OCI-LY3 (cell line): Measurements from ENCODE around the gene NOP9.

ENCODE experiments used
- H2AFZ ChIP-seq: fragments of 200-600, 300-600 bp; shearing (Covaris generic); 2 replicates; pipeline ENCODE4 v1.6.0; 2014; ENCODE audit warnings: antibody characterized with exemption, low read depth, low read length
- H3K27ac ChIP-seq: fragments of 200-600, 300-600 bp; sonication (generic); 2 replicates; pipeline ENCODE4 v1.5.1; 2014; ENCODE audit warnings: mild to moderate bottlenecking, low read length, moderate library complexity, mixed read lengths
- H3K27me3 ChIP-seq: fragments of 200-600, 300-600 bp; sonication (generic); 2 replicates; pipeline ENCODE4 v1.6.1; 2014; ENCODE audit warnings: low read depth, low read length, mixed read lengths
- H3K36me3 ChIP-seq: fragments of 200-600, 300-600 bp; sonication (generic); replicated peaks from 2 replicates; pipeline ENCODE3; 2014; ENCODE audit warnings: low read depth, low read length, mixed read lengths
- H3K4me1 ChIP-seq: fragments of 300-600, 200-600 bp; sonication (generic); 2 replicates; pipeline ENCODE4 v1.6.1; 2014; ENCODE audit warnings: low read length, mixed read lengths
- H3K4me2 ChIP-seq: fragments of 200-600, 300-600 bp; sonication (generic); 2 replicates; pipeline ENCODE4 v1.6.1; 2014; ENCODE audit warnings: low read length, mixed read lengths
- H3K4me3 ChIP-seq: fragments of 300-600, 200-600 bp; sonication (generic); 2 replicates; pipeline ENCODE4 v1.5.1; 2014; ENCODE audit warnings: antibody characterized with exemption, mild to moderate bottlenecking, low read length, moderate library complexity
- H3K79me2 ChIP-seq: fragments of 300-600, 200-600 bp; shearing (Covaris generic); 2 replicates; pipeline ENCODE4 v1.6.1; 2014; ENCODE audit warnings: mild to moderate bottlenecking, low read length, mixed read lengths
- H3K9ac ChIP-seq: fragments of 300-600, 200-600 bp; shearing (Covaris generic); 2 replicates; pipeline ENCODE4 v1.6.0; 2014; ENCODE audit warnings: mild to moderate bottlenecking, low read length, moderate library complexity
- H3K9me3 ChIP-seq: fragments of 200-600, 300-600 bp; shearing (Covaris generic); 2 replicates; pipeline ENCODE4 v1.6.1; 2014; ENCODE audit warnings: low read length, mixed read lengths; ENCODE audit not compliant: insufficient read depth
- H4K20me1 ChIP-seq: fragments of 200-600, 300-600 bp; sonication (generic); 2 replicates; pipeline ENCODE4 v1.6.1; 2016; ENCODE audit warnings: low read length, mixed read lengths; ENCODE audit not compliant: insufficient read depth
- EZH2phosphoT487 ChIP-seq: fragments of 200-600 bp; shearing (Covaris generic); IDR thresholded peaks from 2 replicates; pipeline ENCODE4 v1.6.1; 2018; ENCODE audit warnings: antibody characterized with exemption, mixed run types, low read depth
- TF ChIP-seq, protein P1 (sequence below): fragments of 200-600, 300-600 bp; sonication (generic); IDR thresholded peaks from 2 replicates; pipeline ENCODE4 v1.5.1; 2014; ENCODE audit warnings: antibody characterized with exemption, low read length, low read depth

Gene NOP9

DNA sequence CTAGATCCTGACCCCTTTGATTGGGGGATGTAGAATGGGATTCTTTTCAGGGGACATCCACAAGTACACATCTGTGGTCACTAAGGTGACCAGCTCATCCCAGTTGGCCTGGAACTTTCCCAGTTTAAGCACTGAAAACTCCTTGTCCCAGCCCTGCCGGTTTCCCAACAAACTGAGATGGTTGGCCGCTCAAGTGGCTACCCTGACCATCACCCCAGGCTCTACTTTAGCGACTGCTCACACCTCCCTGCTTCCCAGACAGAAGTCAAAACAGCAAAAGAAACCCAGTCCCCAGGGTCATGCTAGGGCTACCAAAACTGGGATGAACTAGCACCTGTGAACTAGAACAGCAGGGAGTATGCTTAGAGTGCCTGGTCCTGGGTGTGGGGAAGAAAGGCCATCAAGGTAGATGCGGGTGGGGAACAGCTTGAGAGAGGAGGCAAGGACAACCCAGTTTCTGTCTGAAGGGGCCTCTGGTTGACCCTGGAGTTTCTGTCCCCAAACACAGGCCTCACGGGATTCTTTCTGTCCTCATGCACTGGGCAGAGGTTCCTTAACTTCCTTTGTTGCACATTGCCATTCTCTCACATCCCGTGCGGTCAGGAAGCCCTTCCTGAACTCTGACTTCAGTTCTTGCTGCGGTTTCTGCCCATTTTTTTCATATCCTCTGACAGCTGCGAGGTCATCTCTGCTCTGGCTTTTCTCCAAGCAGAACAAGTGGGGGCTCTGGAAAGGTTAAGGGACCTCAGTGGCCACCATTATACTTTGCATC is 13.3 kb downstream of the NOP9 start:
- Histone ChIP-seq H4K20me1 (no peaks in the 10 kb centered on the region), H3K27ac (no peak overlapping the region), H3K36me3 (peaks cover 4% of the 10 kb centered on the region), H3K4me3 (no peak overlapping the region), H3K4me2 (no peak overlapping the region), H3K27me3 (no peaks in the 10 kb centered on the region), H3K79me2 (no peaks in the 10 kb centered on the region), H3K9ac (no peak overlapping the region), H2AFZ (no peak overlapping the region), H3K9me3 (no peaks in the 10 kb centered on the region), H3K4me1 (peaks cover under 1% of the 10 kb centered on the region)
- TF ChIP-seq, protein P1, sequence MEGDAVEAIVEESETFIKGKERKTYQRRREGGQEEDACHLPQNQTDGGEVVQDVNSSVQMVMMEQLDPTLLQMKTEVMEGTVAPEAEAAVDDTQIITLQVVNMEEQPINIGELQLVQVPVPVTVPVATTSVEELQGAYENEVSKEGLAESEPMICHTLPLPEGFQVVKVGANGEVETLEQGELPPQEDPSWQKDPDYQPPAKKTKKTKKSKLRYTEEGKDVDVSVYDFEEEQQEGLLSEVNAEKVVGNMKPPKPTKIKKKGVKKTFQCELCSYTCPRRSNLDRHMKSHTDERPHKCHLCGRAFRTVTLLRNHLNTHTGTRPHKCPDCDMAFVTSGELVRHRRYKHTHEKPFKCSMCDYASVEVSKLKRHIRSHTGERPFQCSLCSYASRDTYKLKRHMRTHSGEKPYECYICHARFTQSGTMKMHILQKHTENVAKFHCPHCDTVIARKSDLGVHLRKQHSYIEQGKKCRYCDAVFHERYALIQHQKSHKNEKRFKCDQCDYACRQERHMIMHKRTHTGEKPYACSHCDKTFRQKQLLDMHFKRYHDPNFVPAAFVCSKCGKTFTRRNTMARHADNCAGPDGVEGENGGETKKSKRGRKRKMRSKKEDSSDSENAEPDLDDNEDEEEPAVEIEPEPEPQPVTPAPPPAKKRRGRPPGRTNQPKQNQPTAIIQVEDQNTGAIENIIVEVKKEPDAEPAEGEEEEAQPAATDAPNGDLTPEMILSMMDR = no peak
- no peak for TF ChIP-seq EZH2phosphoT487

DNA sequence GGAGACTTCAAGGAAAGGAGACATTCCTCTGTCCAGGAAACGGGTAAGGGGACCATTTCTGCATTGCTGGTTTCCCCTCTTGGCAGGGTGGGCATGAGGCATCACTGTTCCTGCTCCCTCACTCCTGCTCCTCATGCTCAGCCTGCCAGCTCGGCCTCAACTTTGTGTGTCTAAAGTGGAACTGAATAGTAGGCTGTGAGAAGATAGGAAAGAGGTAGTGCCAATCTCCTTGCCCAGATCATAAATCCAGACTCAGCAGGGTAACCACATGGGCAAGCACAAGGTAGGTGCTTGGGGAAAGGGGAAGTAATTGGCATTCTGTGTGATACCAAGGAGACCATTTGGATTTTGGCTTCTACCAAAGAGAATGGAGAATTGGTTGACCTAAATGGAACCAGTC is 14.3 kb downstream of the NOP9 start:
- H3K36me3 ChIP-seq = no peaks in the 10 kb centered on the region
- H3K9ac ChIP-seq = no peak overlapping the region
- H3K4me3 ChIP-seq = no peak overlapping the region
- no peak overlapping the region for H3K27ac ChIP-seq
- TF ChIP-seq EZH2phosphoT487 = no peak
- TF ChIP-seq, protein P1 = no peak
- no peak overlapping the region for H2AFZ ChIP-seq
- no peaks in the 10 kb centered on the region for H3K79me2 ChIP-seq
- no peaks in the 10 kb centered on the region for H4K20me1 ChIP-seq
- no peaks in the 10 kb centered on the region for H3K4me1 ChIP-seq
- H3K9me3 ChIP-seq = no peaks in the 10 kb centered on the region
- no peaks in the 10 kb centered on the region for H3K27me3 ChIP-seq
- H3K4me2 ChIP-seq = no peak overlapping the region

DNA sequence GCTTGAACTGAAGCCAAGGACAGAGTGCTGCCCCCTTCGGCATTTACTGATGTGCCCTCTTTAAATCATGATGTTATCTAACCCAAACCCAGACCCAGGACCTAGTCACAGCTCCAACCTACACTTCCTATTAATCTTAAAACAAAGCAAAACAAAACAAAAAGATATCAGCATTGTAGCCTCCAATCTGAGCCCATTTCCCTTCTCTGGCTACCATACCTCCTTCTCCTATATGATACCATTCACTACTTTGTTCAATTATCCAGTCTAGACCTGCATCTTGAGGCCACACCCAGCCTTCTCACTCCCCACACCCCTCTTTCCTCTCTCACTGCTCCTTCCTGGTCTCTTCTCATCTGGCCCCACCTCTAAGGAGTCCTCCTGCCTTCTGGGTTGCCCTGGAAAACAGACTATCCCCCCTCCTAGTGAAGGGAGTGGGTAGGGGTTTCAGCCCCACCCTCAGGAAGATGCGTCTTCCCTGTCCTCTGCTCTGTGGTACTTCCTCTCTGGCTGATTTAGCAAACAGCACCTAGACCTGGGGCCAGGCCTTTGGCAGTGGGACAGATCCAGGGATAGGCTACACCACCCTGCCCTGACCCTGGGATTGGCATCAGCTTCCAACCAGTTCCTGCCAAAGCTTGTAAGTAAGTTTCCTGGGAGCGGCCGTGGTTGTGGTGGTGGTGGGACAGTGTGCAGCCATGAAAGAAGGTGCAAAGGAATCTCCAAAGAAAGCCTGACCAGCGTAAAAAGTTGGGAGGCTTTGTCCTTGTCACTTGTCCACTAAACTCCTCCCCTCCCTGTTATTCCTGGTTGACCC is 14.9 kb downstream of the NOP9 start:
- H3K4me1 ChIP-seq = no peaks in the 10 kb centered on the region
- 0 out of 2 replicates have a peak, but pooled peaks cover 1% of the 10 kb centered on the region for H3K27me3 ChIP-seq
- H3K9me3 ChIP-seq = no peaks in the 10 kb centered on the region
- H2AFZ ChIP-seq = no peak overlapping the region
- H4K20me1 ChIP-seq = no peaks in the 10 kb centered on the region
- no peak overlapping the region for H3K4me3 ChIP-seq
- H3K4me2 ChIP-seq = no peak overlapping the region
- H3K27ac ChIP-seq = no peak overlapping the region
- H3K9ac ChIP-seq = no peak overlapping the region
- TF ChIP-seq EZH2phosphoT487 = no peak
- TF ChIP-seq, protein P1 = no peak
- H3K79me2 ChIP-seq = no peaks in the 10 kb centered on the region
- H3K36me3 ChIP-seq = no peaks in the 10 kb centered on the region

DNA sequence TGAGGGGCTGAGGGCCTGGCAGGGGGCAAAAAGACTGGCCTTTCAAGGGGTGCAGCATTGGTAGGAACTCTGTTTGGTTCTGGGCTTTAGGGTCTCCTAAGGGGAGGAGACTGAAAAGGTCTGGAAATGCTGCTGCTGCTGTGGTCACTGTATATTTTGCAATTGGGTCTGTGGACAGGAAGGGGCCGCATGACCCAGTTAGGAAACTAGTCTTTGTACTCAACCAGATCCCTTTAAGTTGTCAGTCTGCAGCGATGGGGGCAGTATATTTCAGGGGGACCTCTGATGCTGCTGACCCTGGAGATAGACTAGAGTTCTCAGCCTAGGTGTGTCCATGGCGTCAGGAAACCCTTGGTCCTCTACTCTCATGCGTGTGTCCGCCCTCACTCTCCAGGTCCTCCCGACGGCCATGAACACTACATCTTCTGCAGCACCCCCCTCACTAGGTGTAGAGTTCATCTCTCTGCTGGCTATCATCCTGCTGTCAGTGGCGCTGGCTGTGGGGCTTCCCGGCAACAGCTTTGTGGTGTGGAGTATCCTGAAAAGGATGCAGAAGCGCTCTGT is 15.7 kb downstream of the NOP9 start:
- no peak overlapping the region for H3K9ac ChIP-seq
- no peaks in the 10 kb centered on the region for H4K20me1 ChIP-seq
- H3K9me3 ChIP-seq = no peaks in the 10 kb centered on the region
- no peak overlapping the region for H3K27ac ChIP-seq
- H3K4me3 ChIP-seq = no peak overlapping the region
- H3K36me3 ChIP-seq = no peaks in the 10 kb centered on the region
- no peak overlapping the region for H2AFZ ChIP-seq
- peaks cover 9% of the 10 kb centered on the region; the same call in 1 of the 2 replicates for H3K27me3 ChIP-seq
- H3K79me2 ChIP-seq = no peaks in the 10 kb centered on the region
- no peaks in the 10 kb centered on the region for H3K4me1 ChIP-seq
- H3K4me2 ChIP-seq = no peak overlapping the region
- TF ChIP-seq, protein P1 = no peak
